KOPT-K1 (cell line): ENCODE data around the gene HNRNPH2.

ENCODE experiments used
- H3K27ac ChIP-seq: fragments of 200-600 bp; sonication (generic); 2 replicates; pipeline ENCODE4 v1.5.1; 2016; ENCODE audit warnings: antibody characterized with exemption, mild to moderate bottlenecking, low read depth, low read length; ENCODE audit not compliant: poor library complexity, severe bottlenecking
- H3K36me3 ChIP-seq: fragments of 200-600 bp; sonication (generic); 2 replicates; pipeline ENCODE4 v1.5.1; 2017; ENCODE audit warnings: antibody characterized with exemption, mild to moderate bottlenecking, low read length, moderate library complexity; ENCODE audit not compliant: insufficient read depth
- H3K9me3 ChIP-seq: fragments of 200-600 bp; sonication (generic); 2 replicates; pipeline ENCODE4 v1.5.1; 2017; ENCODE audit warnings: antibody characterized with exemption, low read length, mild to moderate bottlenecking; ENCODE audit not compliant: insufficient read depth, poor library complexity, severe bottlenecking

HNRNPH2 gene, protein sequence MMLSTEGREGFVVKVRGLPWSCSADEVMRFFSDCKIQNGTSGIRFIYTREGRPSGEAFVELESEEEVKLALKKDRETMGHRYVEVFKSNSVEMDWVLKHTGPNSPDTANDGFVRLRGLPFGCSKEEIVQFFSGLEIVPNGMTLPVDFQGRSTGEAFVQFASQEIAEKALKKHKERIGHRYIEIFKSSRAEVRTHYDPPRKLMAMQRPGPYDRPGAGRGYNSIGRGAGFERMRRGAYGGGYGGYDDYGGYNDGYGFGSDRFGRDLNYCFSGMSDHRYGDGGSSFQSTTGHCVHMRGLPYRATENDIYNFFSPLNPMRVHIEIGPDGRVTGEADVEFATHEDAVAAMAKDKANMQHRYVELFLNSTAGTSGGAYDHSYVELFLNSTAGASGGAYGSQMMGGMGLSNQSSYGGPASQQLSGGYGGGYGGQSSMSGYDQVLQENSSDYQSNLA

DNA sequence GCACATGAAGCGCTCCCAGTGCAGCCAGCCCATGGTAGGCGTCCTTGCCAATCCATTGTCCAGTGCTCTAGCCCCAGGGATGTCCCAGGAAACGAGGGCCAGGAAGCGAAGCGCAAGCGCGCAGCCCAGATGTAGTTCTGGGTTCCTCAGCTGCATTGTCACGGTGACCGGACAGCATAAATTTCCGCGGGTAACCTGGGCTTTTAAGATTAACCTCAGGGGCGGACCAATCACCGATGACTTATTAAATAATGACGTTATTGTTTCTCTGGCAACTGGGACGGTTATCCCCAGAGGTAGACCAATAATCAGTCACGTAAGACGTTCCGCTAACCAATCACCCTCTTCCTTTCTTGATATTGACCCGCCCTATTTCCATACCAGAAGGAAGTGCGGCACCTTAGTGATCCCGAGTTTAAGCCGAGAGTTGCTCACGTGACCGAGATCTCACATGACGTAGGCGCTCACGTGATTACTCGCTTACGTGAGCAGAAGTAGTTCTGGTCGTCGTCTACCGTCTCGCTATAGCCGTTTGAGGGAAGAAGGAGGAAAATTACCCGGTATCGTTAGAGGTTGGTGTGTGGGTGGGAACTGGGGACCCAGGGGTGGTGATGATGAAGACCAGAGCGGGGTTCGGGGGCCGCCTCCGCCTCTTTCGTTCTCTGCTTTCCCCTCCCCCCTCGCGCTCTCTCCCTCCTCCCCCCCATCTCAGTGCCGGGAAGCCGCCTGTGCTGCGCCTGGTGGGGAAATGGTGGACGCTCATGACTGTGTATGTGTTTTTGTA, at the start of gene HNRNPH2, which contains the start of gene GLA:
Gene HNRNPH2, plus strand, starts transcription at position 475 of the 784 bp plus-strand sequence. CDS start 3,767 bp downstream, outside the sequence.
Gene GLA, minus strand, starts transcription at position 178 of the 784 bp plus-strand sequence. Its CDS starts 22 bp downstream, at position 156.
- Histone ChIP-seq H3K36me3 (peaks cover 25% of the 10 kb centered on the region), H3K9me3 (no peaks in the 10 kb centered on the region), H3K27ac (peak within 1 kb of the TSS; percentile 86)

DNA sequence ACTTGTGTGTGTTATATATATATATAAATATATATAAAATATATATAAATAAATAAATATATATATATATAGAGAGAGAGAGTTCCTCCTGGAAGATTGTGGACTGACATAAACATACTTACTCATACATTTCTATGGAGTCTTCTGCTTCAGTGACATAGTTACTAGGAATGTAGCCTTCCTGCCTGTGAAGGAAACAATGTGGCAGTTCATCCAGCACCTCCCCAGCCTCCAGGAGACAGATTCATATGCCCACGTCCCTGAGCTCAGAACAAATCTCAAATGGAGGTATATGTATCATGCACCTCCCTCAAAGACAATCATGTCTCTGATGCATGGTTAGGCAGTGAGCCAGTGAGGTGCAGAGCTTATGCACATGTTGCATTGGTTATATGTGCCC, 48.1 kb upstream of the HNRNPH2 start:
- no peak overlapping the region for H3K27ac ChIP-seq
- H3K36me3 ChIP-seq = no peaks in the 10 kb centered on the region
- H3K9me3 ChIP-seq = no peaks in the 10 kb centered on the region

DNA sequence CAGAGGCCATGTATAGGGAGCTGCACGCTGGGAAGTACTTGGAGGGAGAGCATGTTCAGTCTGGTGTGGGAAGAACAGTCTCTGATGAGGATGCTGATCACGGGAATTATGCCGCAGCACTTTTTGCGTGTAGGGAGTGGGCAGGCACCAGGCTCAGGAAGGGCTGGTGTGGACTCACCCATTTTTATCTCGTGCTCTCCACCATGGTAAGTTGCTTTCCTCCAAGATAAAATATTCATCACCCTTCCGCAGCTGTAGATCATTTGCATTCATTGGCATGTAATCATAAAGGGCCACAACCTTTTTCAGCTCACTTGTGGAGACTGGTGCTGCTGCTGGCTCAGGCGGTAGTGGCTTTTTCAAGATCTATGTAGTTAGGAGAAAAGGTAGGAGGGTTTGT, 47.6 kb upstream of the HNRNPH2 start:
- no peaks in the 10 kb centered on the region for H3K9me3 ChIP-seq
- no peak overlapping the region for H3K27ac ChIP-seq
- no peaks in the 10 kb centered on the region for H3K36me3 ChIP-seq

DNA sequence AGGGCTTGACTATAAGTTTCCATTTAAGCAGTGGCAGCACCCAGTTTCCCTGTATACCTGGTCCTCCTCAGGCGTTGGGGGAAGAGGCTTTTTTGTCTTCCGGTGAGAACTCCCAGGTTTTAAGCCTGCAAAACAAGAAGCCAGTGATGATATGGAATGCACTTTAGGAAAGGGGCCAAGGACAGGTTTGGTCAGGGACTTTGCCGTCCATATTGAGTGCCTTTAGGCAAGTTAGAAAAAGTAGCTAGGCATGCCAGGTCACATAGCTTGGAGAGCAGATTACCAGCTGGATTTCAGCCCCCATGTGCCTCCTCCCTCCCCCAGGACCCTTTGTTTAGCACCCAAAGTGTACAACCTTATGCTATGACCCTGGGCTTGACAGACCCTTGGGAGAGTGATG, 45.9 kb upstream of the HNRNPH2 start:
- no peaks in the 10 kb centered on the region for H3K9me3 ChIP-seq
- H3K36me3 ChIP-seq = no peaks in the 10 kb centered on the region
- H3K27ac ChIP-seq = no peak overlapping the region

DNA sequence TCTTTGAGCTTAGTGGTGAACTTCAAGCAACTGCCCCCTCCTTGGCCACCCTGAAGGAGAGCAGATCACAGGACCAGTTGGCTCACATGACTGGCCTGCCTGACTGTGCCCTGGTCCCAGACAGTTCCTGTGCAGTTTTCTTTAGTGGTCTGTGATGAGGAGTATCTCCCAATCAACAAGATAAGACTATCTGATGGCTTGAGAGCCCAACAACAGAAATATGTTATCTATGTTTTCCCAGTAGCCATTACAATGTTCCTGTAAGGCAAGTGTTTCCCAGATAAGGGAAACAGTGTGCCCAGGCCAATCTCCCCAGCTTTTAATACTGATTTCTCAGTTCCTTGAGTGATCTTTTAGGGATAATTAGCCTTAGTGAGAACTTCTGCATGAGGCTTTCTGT, 45.3 kb upstream of the HNRNPH2 start:
- no peaks in the 10 kb centered on the region for H3K36me3 ChIP-seq
- no peaks in the 10 kb centered on the region for H3K9me3 ChIP-seq
- H3K27ac ChIP-seq = no peak overlapping the region

DNA sequence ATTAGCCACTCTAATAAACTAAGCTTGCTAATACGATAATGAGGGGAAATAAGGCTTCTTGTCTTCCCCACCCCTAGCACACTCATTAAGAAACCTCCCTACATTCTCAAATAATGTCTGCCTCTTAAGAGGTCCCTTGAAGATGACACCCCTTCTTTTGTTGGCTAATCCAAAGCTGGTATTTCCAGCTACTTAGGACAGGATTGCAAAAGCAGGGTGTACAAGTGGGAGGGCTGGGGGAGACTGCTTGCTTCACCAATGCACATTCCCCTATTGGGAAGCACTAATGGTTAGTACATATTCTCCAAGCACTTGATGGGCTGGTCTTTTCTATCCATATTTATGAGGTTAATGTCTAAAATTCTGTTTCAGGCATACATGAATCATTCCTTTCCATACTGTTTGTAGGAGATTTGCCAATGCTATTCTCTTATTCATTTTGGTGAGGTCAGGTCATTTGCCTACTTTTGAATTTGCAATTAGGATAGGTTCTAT, 42.7 kb upstream of the HNRNPH2 start:
- Histone ChIP-seq H3K9me3 (no peaks in the 10 kb centered on the region), H3K36me3 (no peaks in the 10 kb centered on the region), H3K27ac (no peak overlapping the region)

DNA sequence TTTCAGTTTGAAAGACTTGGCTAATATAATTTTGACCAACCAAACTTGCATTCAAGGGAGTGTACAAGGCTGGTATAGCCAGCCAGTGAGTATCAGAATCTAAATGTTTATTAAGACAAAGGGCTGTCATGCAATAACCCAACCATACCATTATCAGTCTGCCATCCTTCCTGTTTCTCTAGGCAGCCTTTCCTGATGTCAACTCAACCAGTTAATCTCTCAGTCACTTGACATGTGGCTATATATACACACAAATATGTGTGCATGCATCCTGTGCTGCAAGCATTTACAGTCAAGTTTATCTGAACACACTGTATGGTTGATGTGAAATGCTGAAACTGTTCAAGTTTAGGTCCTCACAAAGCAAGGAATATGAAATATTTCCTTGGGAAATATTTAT, 39.2 kb upstream of the HNRNPH2 start:
- Histone ChIP-seq H3K9me3 (no peaks in the 10 kb centered on the region), H3K36me3 (no peaks in the 10 kb centered on the region), H3K27ac (no peak overlapping the region)

DNA sequence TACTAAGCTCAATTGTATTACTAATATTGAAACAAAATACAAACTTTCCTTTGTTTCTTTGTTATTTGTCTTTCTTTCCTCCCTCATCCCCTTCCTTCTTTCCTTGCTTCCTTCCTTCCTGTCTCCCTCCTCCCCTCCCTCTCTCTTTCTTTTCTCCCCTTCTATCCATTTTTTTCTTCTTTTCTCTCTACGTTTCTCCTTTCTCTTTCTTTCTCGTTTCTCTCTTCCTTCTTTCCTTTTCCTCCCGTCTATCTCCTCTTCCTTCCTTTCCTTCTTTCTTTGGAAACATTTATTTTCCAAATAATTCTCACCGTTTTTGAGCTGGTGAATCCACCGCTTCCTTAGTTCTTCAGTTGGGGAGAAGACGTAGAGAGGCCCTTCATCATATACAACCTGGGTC, 38.3 kb upstream of the HNRNPH2 start:
- Histone ChIP-seq H3K9me3 (no peaks in the 10 kb centered on the region), H3K27ac (no peak overlapping the region), H3K36me3 (no peaks in the 10 kb centered on the region)

DNA sequence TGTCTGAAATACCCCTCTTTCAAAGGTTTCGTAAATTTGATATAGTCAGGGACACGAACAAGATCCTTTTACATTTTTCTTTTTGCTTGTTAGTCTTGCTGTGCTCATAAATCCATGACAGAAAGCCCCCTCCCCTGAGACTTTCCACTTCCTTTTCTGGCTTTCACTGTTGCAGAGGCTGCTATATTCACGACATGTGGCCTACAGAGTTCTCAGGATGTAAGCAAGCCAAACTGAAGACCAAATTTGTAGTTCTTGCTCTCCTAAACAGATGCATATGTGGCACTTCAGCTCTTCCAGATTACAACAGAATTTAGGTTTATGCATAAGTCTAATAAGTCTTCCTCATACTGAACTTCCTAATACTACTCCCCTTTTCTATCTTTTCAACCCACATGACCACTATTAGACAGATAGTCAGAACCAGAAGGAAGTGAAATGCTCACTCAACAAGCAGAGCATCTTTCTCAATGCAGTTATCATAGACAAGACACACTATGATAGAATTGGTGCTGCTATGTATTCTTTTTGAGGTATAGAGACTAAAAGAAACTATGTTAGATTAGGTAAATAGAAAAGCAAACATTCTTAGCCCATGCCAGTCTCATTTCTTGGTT, 37.0 kb upstream of the HNRNPH2 start:
- Histone ChIP-seq H3K9me3 (no peaks in the 10 kb centered on the region), H3K27ac (no peak overlapping the region), H3K36me3 (no peaks in the 10 kb centered on the region)

DNA sequence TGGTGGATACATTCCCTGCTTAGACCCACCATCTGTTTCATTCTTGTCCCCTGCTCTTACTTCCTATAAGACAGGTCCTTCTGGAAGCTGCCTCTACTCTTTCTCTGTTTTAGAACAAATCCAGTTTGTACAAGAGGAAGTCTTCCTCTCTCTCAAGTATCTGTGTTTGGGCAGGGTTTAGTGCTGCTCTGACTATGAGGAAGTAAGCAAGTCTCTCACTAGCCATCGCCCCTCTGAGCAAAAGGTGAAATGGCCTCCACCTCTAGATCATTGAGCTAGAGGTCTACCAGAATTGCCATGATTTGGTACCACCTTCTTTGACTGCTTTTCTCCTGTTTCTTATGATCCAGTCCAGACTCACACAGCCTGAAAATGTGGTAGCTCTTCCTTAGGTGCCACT, 30.5 kb upstream of the HNRNPH2 start:
- H3K27ac ChIP-seq = no peak overlapping the region

DNA sequence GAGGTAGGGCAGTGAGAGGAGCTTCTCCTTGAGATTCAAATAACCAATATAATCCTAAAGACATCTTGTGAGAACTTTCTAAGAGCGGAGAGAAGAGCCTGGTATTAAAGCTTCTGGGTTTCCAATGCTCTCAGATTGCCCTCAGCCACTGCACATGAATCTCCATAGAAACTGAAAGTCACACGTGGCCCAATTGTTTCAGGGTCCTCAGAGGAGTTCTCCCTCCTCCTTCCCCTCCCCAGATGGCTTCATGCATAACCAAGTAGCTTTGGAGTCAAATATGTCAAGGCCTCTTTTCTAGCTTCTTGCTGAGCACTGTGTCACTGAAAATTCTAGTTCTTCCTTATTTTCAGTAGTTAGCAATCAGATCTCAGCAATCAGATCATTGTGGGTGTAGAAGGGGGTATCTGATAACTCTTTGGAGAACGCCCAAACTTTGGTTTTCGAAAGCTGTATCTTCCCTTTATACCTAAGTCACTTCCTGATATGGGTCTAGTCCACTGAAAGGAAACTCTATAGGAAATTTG, 24.3 kb upstream of the HNRNPH2 start:
- Histone ChIP-seq H3K36me3 (no peaks in the 10 kb centered on the region), H3K9me3 (no peaks in the 10 kb centered on the region), H3K27ac (no peak overlapping the region)

More for the DNA sequence above, 30.5 kb upstream of the HNRNPH2 start:
- Histone ChIP-seq H3K9me3 (no peaks in the 10 kb centered on the region), H3K36me3 (no peaks in the 10 kb centered on the region)

DNA sequence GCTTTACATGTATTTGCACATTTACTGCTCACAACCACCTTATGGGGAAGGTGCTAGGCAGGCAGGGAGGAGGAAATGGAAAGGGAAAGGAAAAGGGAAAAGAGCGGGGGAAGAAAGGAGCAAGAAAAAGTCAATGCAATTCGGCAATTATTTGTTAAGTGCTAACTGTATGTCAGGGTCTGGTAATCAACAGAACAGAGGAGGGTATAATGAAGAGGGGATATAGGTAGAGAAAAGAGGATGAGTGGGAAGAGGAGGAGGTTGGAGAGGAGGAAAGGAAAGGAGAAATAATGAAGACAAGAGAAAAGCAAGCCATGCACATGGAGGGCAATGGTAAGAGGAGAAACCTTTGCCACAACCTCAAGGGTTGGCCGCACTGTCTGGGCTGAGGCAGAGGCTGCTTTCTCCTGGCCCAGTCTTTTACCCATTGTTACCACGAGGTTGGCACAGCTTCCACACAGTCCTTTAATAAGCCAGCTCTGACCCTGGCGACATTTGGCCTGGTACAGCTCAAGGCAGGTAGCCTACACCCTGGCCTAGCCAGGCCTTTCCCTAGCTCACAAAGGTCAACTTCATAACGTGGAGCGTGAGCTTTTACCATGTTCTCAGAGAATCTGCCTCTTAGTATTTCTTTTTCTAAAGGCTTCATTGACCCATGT, 22.9 kb upstream of the HNRNPH2 start:
- Histone ChIP-seq H3K9me3 (no peaks in the 10 kb centered on the region), H3K27ac (no peak overlapping the region), H3K36me3 (no peaks in the 10 kb centered on the region)

DNA sequence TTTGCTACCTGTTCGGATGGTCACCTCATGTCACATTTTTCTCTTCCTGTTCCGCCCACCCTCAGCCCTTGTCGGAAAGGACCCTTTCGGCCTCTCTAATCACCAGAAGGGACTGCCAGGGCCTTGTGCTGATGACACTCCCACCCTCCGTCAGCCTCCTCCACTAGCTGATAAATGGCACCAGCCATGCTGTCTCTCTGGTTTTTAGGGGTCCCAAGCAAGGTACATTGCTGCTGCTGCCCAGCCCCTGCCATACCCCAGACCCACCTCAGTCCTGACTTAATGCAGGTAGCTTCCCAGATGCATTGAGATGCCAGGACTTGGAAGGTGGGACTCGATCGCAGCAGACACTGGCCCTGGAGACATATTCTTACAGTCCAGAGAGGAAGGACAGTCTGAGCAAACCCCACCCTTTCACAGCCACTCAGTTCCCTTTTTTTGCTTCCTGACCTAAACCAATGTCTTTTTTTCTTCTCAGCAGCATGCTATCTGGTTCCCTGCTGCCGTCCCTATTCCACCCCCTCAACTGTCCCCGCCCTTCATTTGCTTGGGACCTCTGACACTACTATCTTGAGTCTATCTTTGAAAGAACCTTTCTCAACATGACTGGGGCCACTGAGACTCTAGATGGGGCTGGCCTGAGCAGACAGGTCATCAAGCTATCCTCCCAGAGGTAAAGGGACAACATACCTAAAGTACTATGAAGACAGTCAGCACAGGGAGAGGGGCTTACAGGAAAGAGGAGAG, 22.1 kb upstream of the HNRNPH2 start, which contains the start of gene BTK:
Gene BTK, minus strand, starts transcription at position 397 of the 747 bp plus-strand sequence. CDS start 10,907 bp downstream, outside the sequence.
- no peaks in the 10 kb centered on the region for H3K36me3 ChIP-seq
- no peak within 1 kb of the TSS for H3K27ac ChIP-seq
- H3K9me3 ChIP-seq = no peaks in the 10 kb centered on the region

DNA sequence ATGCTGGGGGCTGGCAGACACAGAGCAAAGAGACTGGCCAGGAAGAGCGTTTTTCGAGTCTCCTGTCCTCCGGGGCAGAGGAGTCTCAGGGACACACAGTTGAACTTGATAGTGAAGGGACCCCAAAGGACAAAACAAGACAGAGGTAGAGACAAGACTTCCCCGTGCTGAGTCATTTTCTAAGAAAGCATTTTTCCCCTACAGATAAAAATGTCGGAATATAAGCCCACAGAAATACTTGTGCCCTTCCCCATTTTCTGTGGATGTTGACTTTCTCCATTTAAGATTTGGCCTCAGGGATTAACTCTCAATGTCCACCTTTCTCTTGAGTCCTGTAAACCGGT, 21.5 kb upstream of the HNRNPH2 start:
- H3K9me3 ChIP-seq = no peaks in the 10 kb centered on the region
- H3K27ac ChIP-seq = no peak overlapping the region

More for the DNA sequence above, 21.5 kb upstream of the HNRNPH2 start:
- peaks cover 2% of the 10 kb centered on the region for H3K36me3 ChIP-seq
